Tibial nerve (tissue), 4 donors: ENCODE data around the gene LDB3. TPM values are rescaled to one million over a fixed set of nuclear protein-coding genes. Genes with fewer than 3 reads are reported as not detected.

ENCODE experiments used
- DNase-seq, 2 donors: peaks; one replicate each; pipeline ENCODE4 v3.0.0-alpha.2; 2019; ENCODE audit warnings: low spot score in 2 of 2
- H3K27ac ChIP-seq, 4 donors: fragments of 200-600 bp; sonication (generic) in 3 of 4; one replicate each; pipeline ENCODE4 v1.5.1; 2017 to 2019; ENCODE audit warnings: mild to moderate bottlenecking in 1 of 4
- H3K27me3 ChIP-seq, 2 donors: fragments of 200-600 bp; sonication (generic) in 1 of 2; one replicate each; pipeline versions ENCODE4 v1.5.1 to v1.6.0; 2017 to 2019
- H3K36me3 ChIP-seq, 3 donors: fragments of 200-600 bp; sonication (generic); one replicate each; pipeline ENCODE4 v1.5.1; 2018 to 2019
- H3K4me1 ChIP-seq, 4 donors: fragments of 200-600 bp; sonication (generic) in 3 of 4; one replicate each; pipeline ENCODE4 v1.5.1; 2017 to 2019
- H3K4me3 ChIP-seq, 4 donors: fragments of 200-600 bp; sonication (generic) in 3 of 4; one replicate each; pipeline ENCODE4 v1.5.1; 2017 to 2019; ENCODE audit warnings: mild to moderate bottlenecking in 1 of 4, moderate library complexity in 1 of 4
- H3K9me3 ChIP-seq, 4 donors: fragments of 200-600 bp; sonication (generic) in 3 of 4; one replicate each; pipeline ENCODE4 v1.5.1; 2017 to 2019
- EP300 ChIP-seq, 2 donors: sonication (generic); formaldehyde crosslinking; IDR thresholded peaks; one replicate each; pipeline ENCODE4 v1.6.1; 2017; ENCODE audit warnings: antibody characterized with exemption in 2 of 2, mild to moderate bottlenecking in 1 of 2
- POLR2A ChIP-seq, 2 donors: fragments of 450-650 bp; IDR thresholded peaks; one replicate each; pipeline ENCODE4 v1.6.1; 2017; ENCODE audit warnings: antibody characterized with exemption in 2 of 2, mild to moderate bottlenecking in 2 of 2, moderate library complexity in 2 of 2
- WGBS, 2 donors: methylation state at CpG; one replicate each; pipeline ENCODE4 v1.1.5; 2018; 5-methylcytosine and 5-hydroxymethylcytosine counted together
- total RNA-seq, 4 donors: library from RNA; depleted of rRNA; stranded (reverse); fragments of >200 nt; gene quantifications; one replicate each; pipeline ENCODE4 v1.1.0, GENCODE V29; 2016
- TF ChIP-seq, protein P1 (sequence below), 5 experiments: fragments of 200-600 bp in 3 of 5; fragments of 450-650 bp in 2 of 5; sonication (generic) in 3 of 5; IDR thresholded peaks; one replicate each; pipeline ENCODE4 v1.5.1; 2016 to 2019; ENCODE audit warnings: antibody characterized with exemption in 5 of 5, mild to moderate bottlenecking in 3 of 5, moderate library complexity in 2 of 5

Gene LDB3
- total RNA-seq, 4 donors from 2014 or later, result 5.4 to 18.6 (median 7.5) TPM

GRCh38 chr10:86681722-86682386 lies 13.5 kb downstream of the LDB3 start:
- Histone ChIP-seq H3K4me3 (no peak overlapping the region), H3K27ac (no peak overlapping the region), H3K36me3 (no peaks in the 10 kb centered on the region), H3K9me3 (no peaks in the 10 kb centered on the region), H3K4me1 (peaks cover 0 to 31% (median 0%) of the 10 kb centered on the region in 4 donors), H3K27me3 (no peaks in the 10 kb centered on the region)
- no peak for DNase-seq
- TF ChIP-seq, protein P1, sequence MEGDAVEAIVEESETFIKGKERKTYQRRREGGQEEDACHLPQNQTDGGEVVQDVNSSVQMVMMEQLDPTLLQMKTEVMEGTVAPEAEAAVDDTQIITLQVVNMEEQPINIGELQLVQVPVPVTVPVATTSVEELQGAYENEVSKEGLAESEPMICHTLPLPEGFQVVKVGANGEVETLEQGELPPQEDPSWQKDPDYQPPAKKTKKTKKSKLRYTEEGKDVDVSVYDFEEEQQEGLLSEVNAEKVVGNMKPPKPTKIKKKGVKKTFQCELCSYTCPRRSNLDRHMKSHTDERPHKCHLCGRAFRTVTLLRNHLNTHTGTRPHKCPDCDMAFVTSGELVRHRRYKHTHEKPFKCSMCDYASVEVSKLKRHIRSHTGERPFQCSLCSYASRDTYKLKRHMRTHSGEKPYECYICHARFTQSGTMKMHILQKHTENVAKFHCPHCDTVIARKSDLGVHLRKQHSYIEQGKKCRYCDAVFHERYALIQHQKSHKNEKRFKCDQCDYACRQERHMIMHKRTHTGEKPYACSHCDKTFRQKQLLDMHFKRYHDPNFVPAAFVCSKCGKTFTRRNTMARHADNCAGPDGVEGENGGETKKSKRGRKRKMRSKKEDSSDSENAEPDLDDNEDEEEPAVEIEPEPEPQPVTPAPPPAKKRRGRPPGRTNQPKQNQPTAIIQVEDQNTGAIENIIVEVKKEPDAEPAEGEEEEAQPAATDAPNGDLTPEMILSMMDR (IDR thresholded peaks at IDR 0.05), result no peak
- TF ChIP-seq EP300 (IDR thresholded peaks at IDR 0.05), result no peak
- no peak for TF ChIP-seq POLR2A (IDR thresholded peaks at IDR 0.05)
- 82 to 88% methylated on average over 10 to 19 of the region's 22 CpGs for WGBS, 2 donors

GRCh38 chr10:86682675-86683074 lies 14.4 kb downstream of the LDB3 start:
- H3K9me3 ChIP-seq, result no peaks in the 10 kb centered on the region
- no peaks in the 10 kb centered on the region for H3K27me3 ChIP-seq
- TF ChIP-seq EP300 (IDR thresholded peaks at IDR 0.05), result no peak
- TF ChIP-seq, protein P1 (IDR thresholded peaks at IDR 0.05), result no peak
- no peaks in the 10 kb centered on the region for H3K36me3 ChIP-seq
- DNase-seq, result no peak
- no peak overlapping the region for H3K4me3 ChIP-seq
- H3K27ac ChIP-seq, result no peak overlapping the region
- WGBS, 2 donors, result 91 to 96% methylated on average over 2 of the region's 2 CpGs
- peaks cover 0 to 38% (median 0%) of the 10 kb centered on the region in 4 donors for H3K4me1 ChIP-seq

DNA sequence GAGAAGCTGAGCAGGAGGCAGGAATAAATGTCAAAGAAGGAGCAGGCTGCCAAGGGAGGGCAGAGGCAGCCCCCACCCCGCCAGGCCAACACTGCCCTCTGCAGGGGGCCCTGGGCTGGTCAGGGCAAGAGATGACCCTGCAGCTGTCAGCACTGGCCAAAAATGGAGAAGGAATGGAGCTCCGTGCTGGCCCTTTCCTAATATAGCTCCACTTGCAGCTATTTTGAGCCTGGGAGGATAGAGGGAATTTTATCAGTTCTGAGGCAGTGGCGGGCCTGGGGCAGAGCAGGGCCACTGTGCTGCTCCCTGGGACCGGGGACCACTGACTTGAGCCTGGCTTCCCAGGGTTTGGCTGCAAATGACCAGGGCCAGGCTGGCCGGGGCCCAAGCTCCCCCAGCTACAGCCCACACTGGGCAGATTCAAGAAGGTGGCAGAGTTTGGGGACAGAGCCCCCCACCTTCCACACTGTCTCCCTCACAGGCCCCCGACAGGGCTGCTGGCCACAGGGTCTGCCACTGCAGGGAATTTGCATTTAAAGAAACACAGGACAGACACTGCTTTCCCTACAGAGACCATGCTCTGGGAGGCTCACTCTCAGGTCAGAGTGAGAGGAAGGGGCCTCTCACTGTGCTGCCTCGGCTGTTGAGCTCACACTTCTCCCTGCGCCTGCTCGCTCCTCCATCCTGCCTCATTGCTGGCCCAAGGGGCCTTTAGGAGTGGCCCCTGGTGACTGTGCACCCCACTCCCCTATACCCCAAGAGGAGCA lies 16.2 kb downstream of the LDB3 start:
- H3K4me3 ChIP-seq, result no peak overlapping the region
- DNase-seq, result no peak
- H3K9me3 ChIP-seq, result no peaks in the 10 kb centered on the region
- H3K36me3 ChIP-seq, result no peaks in the 10 kb centered on the region
- H3K27ac ChIP-seq, result no peak overlapping the region
- H3K27me3 ChIP-seq, result no peaks in the 10 kb centered on the region
- TF ChIP-seq POLR2A (IDR thresholded peaks at IDR 0.05), result no peak
- TF ChIP-seq EP300 (IDR thresholded peaks at IDR 0.05), result no peak
- TF ChIP-seq, protein P1 (IDR thresholded peaks at IDR 0.05), result peak in 3 of 5 experiments; percentile 17 to 32 (median 31)
- H3K4me1 ChIP-seq, result peaks cover 0 to 51% (median 0%) of the 10 kb centered on the region in 4 donors
- WGBS, 2 donors, result 49 to 57% methylated on average over 6 to 9 of the region's 9 CpGs

DNA sequence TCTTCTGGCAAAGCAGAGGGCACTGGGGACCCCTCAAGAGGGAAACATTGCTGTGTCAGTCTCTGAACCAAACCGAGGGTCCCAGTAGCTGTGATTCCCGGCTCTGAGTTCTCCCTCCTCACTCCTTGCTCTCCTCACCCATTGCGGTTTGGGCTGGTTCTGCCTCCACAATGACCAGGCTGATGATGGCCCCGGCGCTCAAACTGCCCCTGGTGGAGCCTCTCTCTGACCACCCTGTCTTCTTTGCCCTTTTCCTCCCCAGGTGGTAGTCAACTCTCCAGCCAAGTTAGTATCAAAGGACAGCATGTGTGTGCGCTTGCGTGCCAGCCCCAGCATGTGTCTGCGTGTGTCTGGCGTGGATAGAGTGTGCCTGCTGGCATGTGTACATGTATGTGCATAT lies 17.1 kb downstream of the LDB3 start:
- Histone ChIP-seq H3K27ac (no peak overlapping the region), H3K4me3 (no peak overlapping the region), H3K36me3 (no peaks in the 10 kb centered on the region), H3K9me3 (no peaks in the 10 kb centered on the region), H3K27me3 (no peaks in the 10 kb centered on the region), H3K4me1 (peaks cover 0 to 50% (median 0%) of the 10 kb centered on the region in 4 donors)
- TF ChIP-seq EP300 (IDR thresholded peaks at IDR 0.05), result no peak
- no peak for TF ChIP-seq POLR2A (IDR thresholded peaks at IDR 0.05)
- no peak for DNase-seq
- 83 to 84% methylated on average over 9 of the region's 9 CpGs for WGBS, 2 donors

DNA sequence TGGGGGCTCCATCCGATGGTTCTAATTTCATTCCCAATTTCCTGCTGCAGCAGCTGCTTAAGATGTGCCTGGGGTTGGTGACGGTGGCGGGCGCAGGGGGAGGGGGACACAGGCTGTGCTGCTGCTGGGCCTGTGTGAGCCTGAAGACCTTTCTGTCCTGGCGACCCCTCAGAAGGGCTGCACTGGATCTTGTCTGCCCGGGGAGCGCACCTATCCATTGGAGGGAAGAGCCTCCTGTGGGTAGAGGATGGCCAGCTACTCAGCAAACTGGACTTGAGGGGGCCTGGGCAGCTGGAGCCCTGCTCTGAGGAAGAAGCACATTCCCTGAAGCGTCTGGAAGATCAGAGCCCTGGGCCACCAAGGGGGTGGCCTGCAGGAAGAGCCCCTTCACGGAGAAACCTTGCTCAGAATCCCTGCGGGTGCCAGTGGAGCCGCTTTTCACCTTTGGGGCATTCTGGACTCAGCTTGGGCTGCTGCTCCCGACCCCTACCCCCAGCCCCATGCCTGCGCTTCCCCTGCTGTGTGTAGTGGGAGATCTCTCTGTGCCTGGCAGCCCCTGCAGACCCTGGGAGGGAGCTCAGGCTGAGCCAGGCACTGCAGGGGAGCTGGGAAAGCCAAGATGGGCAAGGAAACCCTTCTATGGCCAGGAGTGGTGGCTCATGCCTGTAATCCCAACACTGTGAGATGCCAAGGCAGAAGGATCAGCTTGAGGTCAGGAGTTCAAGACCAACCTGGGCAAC lies 17.8 kb downstream of the LDB3 start:
- H3K4me3 ChIP-seq, result no peak overlapping the region
- 83 to 87% methylated on average over 9 to 11 of the region's 13 CpGs for WGBS, 2 donors
- no peak for DNase-seq
- H3K4me1 ChIP-seq, result peaks cover 0 to 44% (median 0%) of the 10 kb centered on the region in 4 donors
- H3K27me3 ChIP-seq, result no peaks in the 10 kb centered on the region
- no peak overlapping the region for H3K27ac ChIP-seq
- TF ChIP-seq POLR2A (IDR thresholded peaks at IDR 0.05), result no peak
- TF ChIP-seq, protein P1 (IDR thresholded peaks at IDR 0.05), result no peak
- TF ChIP-seq EP300 (IDR thresholded peaks at IDR 0.05), result no peak
- no peaks in the 10 kb centered on the region for H3K9me3 ChIP-seq
- H3K36me3 ChIP-seq, result no peaks in the 10 kb centered on the region
